PFSK-1 (cell line): Measurements from ENCODE around the gene TXNL1.

Source experiments
- FOXP2 ChIP-seq: optimal IDR thresholded peaks from 2 replicates; pipeline ENCODE3; 2011; ENCODE audit warnings: borderline replicate concordance, control low read depth, inconsistent platforms; ENCODE audit not compliant: insufficient read depth; ENCODE audit errors: extremely low read length, extremely low read depth
- POLR2AphosphoS5 ChIP-seq: IDR thresholded peaks from 2 replicates; pipeline ENCODE4 v1.6.1; 2012; ENCODE audit warnings: low read depth, mild to moderate bottlenecking, control low read depth, low read length, moderate library complexity
- REST ChIP-seq, 2 experiments: IDR thresholded peaks; 2 replicates each; pipeline versions ENCODE4 v1.6.1 to v1.8.0; 2011 to 2012; ENCODE audit warnings: low read depth in 2 of 2, low read length in 2 of 2, control low read depth in 1 of 2, inconsistent platforms in 1 of 2, mild to moderate bottlenecking in 1 of 2, moderate library complexity in 1 of 2; ENCODE audit not compliant: insufficient read depth in 1 of 2
- SIN3A ChIP-seq: IDR thresholded peaks from 2 replicates; pipeline ENCODE4 v1.6.1; 2012; ENCODE audit warnings: mild to moderate bottlenecking, low read length, moderate library complexity, borderline replicate concordance; ENCODE audit not compliant: insufficient read depth
- TAF1 ChIP-seq: IDR thresholded peaks from 2 replicates; pipeline ENCODE4 v1.6.1; 2012; ENCODE audit warnings: low read length, control low read depth, borderline replicate concordance; ENCODE audit not compliant: insufficient read depth

GRCh38 chr18:56676639-56677038, 38.2 kb upstream of the TXNL1 start:
- TF ChIP-seq POLR2AphosphoS5 (no peak), SIN3A (no peak), TAF1 (no peak), REST (IDR thresholded peaks at IDR 0.05; ENCODE audit: insufficient read depth in 1 of 2, low read depth in 2 of 2, low read length in 2 of 2) (no peak), FOXP2 (no peak)
